ENCODE results near the gene ZNF101. TPM values are rescaled to one million over a fixed set of nuclear protein-coding genes. Genes with fewer than 3 reads are reported as not detected.

The ZNF101 gene
- total and polyA plus RNA-seq, 2 of the 4 experiments (the other 2 are of a cell fraction) = 2.8 to 7.3 TPM

DNA sequence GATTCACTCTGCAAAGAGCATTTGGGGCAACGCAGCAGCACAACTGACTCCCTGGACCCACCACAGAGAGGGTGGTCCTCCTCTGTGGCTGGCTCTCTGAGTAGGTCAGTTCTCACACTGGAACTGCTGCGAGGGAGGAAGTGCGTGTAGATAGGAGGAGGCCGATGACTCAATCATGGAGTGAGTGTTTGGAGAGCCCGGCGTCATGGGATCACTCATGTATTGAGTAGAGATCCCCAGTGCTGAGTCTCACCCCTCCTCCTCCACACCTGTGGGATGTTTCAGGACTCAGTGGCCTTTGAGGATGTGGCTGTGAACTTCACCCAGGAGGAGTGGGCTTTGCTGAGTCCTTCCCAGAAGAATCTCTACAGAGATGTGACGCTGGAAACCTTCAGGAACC is 8.9 kb downstream of the ZNF101 start:
- H4K20me1 ChIP-seq (ENCODE audit: insufficient read depth, low read length) = no peaks in the 10 kb centered on the region
- H3K4ac ChIP-seq (ENCODE audit: low read depth, low read length) = no peak overlapping the region
- peaks cover 34% of the 10 kb centered on the region for H3K9me3 ChIP-seq (ENCODE audit: control insufficient read depth, insufficient read depth, low read length)
- no peak overlapping the region for H3K18ac ChIP-seq (ENCODE audit: low read depth, low read length)
- H3K36me3 ChIP-seq (ENCODE audit: control insufficient read depth, insufficient read depth, low read length) = peaks cover 32% of the 10 kb centered on the region
- in situ Hi-C loops (cut with MboI; ENCODE audit: low sequenced_read_pairs) (no loop called here), intact Hi-C loops (cut with micrococcal nuclease) (no loop called here), dilution Hi-C loops (cut with HindIII; ENCODE audit: low sequenced_read_pairs, unreplicated experiment) (no loop called here)
- no peak overlapping the region for H3K56ac ChIP-seq (ENCODE audit: extremely low read depth, insufficient read depth, low read length)
- 100% methylated on average over 1 of the region's 7 CpGs; no CpG with 5 or more reads in 1 of the 2 experiments for WGBS, 2 experiments (ENCODE audit: extremely low coverage in 2 of 2, insufficient read length in 1 of 2)
- ChIA-PET CTCF (no interaction called here), POLR2A (ENCODE audit: unreplicated experiment) (no interaction called here)
- BruUV-seq (replicated peaks) = no TSS peak
- no peak for DNase-seq
- H3K27ac ChIP-seq (ENCODE audit: insufficient read depth, low read length) = no peak overlapping the region
- H3K27me3 ChIP-seq (ENCODE audit: control insufficient read depth, insufficient read depth, low read length) = no peaks in the 10 kb centered on the region
- H3K9me1 ChIP-seq (ENCODE audit: insufficient read depth, low read length) = no peaks in the 10 kb centered on the region
- H2AFZ ChIP-seq (replicated peaks; ENCODE audit: low read length, poor library complexity) = no peak overlapping the region
- TF ChIP-seq BHLHE40 (IDR thresholded peaks at IDR 0.05; ENCODE audit: low read depth, low read length) (no peak), ELK1 (IDR thresholded peaks at IDR 0.05; ENCODE audit: borderline replicate concordance, low read depth, low read length) (no peak), MAZ (IDR thresholded peaks at IDR 0.05; ENCODE audit: borderline replicate concordance, low read depth, low read length) (no peak), CTCF (conservative IDR thresholded peaks at IDR 0.05; ENCODE audit: low read depth, low read length) (no peak), RFX5 (IDR thresholded peaks at IDR 0.05; ENCODE audit: low read depth, low read length) (no peak), CHD1 (IDR thresholded peaks at IDR 0.05; ENCODE audit: low read depth, low read length) (no peak), RCOR1 (IDR thresholded peaks at IDR 0.05; ENCODE audit: insufficient replicate concordance, low read length) (no peak), RAD21 (IDR thresholded peaks at IDR 0.05; ENCODE audit: low read length) (no peak), POLR2A (IDR thresholded peaks at IDR 0.05; ENCODE audit: low read depth, low read length) (no peak), USF2 (IDR thresholded peaks at IDR 0.05; ENCODE audit: low read depth, low read length) (no peak), FOS (IDR thresholded peaks at IDR 0.05; ENCODE audit: low read depth, low read length) (no peak), NFE2L2 (IDR thresholded peaks at IDR 0.05; ENCODE audit: low read depth, low read length) (no peak), MXI1 (IDR thresholded peaks at IDR 0.05; ENCODE audit: borderline replicate concordance, low read depth, low read length) (no peak), CEBPB (IDR thresholded peaks at IDR 0.05; ENCODE audit: low read depth, low read length) (no peak), MAFK (IDR thresholded peaks at IDR 0.05; ENCODE audit: low read depth, low read length) (no peak), SMC3 (IDR thresholded peaks at IDR 0.05; ENCODE audit: low read depth, low read length) (no peak)
- no peak overlapping the region for H4K8ac ChIP-seq (ENCODE audit: low read depth in 2 of 2, low read length in 2 of 2)
- H2AK5ac ChIP-seq (ENCODE audit: low read depth, low read length) = no peak overlapping the region
- no peak overlapping the region for H3K23ac ChIP-seq (ENCODE audit: low read depth, low read length)
- H4K5ac ChIP-seq (ENCODE audit: low read depth, low read length) = no peak overlapping the region
- H3K4me1 ChIP-seq (ENCODE audit: control insufficient read depth, insufficient read depth, low read length) = no peaks in the 10 kb centered on the region
- H2BK20ac ChIP-seq (ENCODE audit: low read depth, low read length) = no peak overlapping the region
- H2AK9ac ChIP-seq (replicated peaks; ENCODE audit: low read depth, low read length, poor library complexity) = no peak overlapping the region
- H2BK15ac ChIP-seq (ENCODE audit: low read depth, low read length) = no peak overlapping the region
- H2BK120ac ChIP-seq (ENCODE audit: low read depth, low read length) = no peak overlapping the region
- H4K91ac ChIP-seq (ENCODE audit: insufficient read depth, low read depth, low read length) = no peak overlapping the region
- no peak overlapping the region for H3K4me2 ChIP-seq (ENCODE audit: low read depth, low read length)
- H2BK5ac ChIP-seq (ENCODE audit: low read depth, low read length, poor library complexity, severe bottlenecking) = no peak overlapping the region
- no peak overlapping the region for H3K9ac ChIP-seq (ENCODE audit: low read depth, low read length)
- H3K79me1 ChIP-seq (ENCODE audit: low read depth in 1 of 2, low read length in 2 of 2) = peaks cover 2 to 13% of the 10 kb centered on the region in 2 experiments; a peak in 2 of 4 replicates
- no peak overlapping the region for H3K14ac ChIP-seq (replicated peaks; ENCODE audit: low read depth, low read length)
- H3K4me3 ChIP-seq (ENCODE audit: insufficient read depth, low read depth, low read length) = no peak overlapping the region
- ATAC-seq (ENCODE audit: low read depth) = no peak
